Tibial nerve (tissue), 4 donors: Measurements from ENCODE around the gene ADGRG1.

Source experiments
- EP300 ChIP-seq, 2 donors: sonication (generic); formaldehyde crosslinking; IDR thresholded peaks; one replicate each; pipeline ENCODE4 v1.6.1; 2017; ENCODE audit warnings: antibody characterized with exemption in 2 of 2, mild to moderate bottlenecking in 1 of 2
- POLR2A ChIP-seq, 2 donors: fragments of 450-650 bp; IDR thresholded peaks; one replicate each; pipeline ENCODE4 v1.6.1; 2017; ENCODE audit warnings: antibody characterized with exemption in 2 of 2, mild to moderate bottlenecking in 2 of 2, moderate library complexity in 2 of 2
- TF ChIP-seq, protein P1 (sequence below), 5 experiments: fragments of 200-600 bp in 3 of 5; fragments of 450-650 bp in 2 of 5; sonication (generic) in 3 of 5; IDR thresholded peaks; one replicate each; pipeline ENCODE4 v1.5.1; 2016 to 2019; ENCODE audit warnings: antibody characterized with exemption in 5 of 5, mild to moderate bottlenecking in 3 of 5, moderate library complexity in 2 of 5

DNA sequence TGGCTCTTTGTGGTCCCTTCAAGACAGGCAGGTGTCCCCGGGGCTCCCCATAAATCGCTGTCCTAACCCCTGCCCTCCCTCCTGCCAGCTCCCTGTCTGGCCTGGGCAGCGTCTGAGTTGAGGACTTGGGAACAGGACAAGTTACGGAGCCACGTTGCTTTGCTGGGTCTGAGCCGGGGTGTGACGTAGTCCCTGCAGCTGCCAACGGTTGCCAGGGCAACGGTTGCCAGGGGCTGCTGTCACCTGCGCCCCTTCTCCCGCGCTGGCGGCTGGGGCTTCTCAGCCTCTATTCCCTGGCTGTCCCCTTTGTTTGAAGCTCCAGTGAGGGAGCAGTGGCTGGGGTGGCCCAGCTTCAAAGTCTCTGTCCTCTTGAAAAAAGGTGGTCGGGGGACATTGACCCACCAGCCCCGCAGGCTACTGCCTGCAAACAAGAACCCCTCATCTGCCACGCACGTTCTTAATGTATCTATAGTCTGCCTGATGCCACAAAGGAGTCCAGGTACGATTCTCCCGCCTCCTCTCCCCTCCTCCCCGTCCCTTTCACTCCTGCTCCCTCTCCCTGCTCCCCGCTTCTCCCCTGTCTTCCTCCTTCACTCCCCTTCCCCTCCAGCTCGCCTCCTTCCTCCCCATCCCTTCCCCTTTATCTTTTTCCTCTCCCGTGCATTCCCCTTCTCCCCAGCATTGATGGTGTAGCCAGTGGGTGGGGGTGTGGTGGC, 10.9 kb downstream of the ADGRG1 start:
- TF ChIP-seq, protein P1, sequence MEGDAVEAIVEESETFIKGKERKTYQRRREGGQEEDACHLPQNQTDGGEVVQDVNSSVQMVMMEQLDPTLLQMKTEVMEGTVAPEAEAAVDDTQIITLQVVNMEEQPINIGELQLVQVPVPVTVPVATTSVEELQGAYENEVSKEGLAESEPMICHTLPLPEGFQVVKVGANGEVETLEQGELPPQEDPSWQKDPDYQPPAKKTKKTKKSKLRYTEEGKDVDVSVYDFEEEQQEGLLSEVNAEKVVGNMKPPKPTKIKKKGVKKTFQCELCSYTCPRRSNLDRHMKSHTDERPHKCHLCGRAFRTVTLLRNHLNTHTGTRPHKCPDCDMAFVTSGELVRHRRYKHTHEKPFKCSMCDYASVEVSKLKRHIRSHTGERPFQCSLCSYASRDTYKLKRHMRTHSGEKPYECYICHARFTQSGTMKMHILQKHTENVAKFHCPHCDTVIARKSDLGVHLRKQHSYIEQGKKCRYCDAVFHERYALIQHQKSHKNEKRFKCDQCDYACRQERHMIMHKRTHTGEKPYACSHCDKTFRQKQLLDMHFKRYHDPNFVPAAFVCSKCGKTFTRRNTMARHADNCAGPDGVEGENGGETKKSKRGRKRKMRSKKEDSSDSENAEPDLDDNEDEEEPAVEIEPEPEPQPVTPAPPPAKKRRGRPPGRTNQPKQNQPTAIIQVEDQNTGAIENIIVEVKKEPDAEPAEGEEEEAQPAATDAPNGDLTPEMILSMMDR (IDR thresholded peaks at IDR 0.05), result no peak
- no peak for TF ChIP-seq EP300 (IDR thresholded peaks at IDR 0.05)
- TF ChIP-seq POLR2A (IDR thresholded peaks at IDR 0.05), result no peak
